GM12878 (cell line): ENCODE data around the gene KCNA2. TPM values are rescaled to one million over a fixed set of nuclear protein-coding genes. Genes with fewer than 3 reads are reported as not detected.

ENCODE experiments used
- ATAC-seq: fragments of 200-7000 bp; cut with Tn5 transposase; 3 replicates; pipeline ENCODE4 v1.9.1; 2020; ENCODE audit warnings: mild to moderate bottlenecking, moderate library complexity
- BruUV-seq: library from RNA; stranded (reverse); fragments of 400-500 nt; replicated peaks from 2 replicates; lab custom pipeline; 2021; lab: Mats Ljungman, UMichigan
- CTCF ChIA-PET: fragments of 300-600 bp; sonication (Branson Sonifier 250); formaldehyde crosslinking; extraction: SDS; loops from one replicate; lab custom pipeline; 2021; ENCODE audit warnings: inconsistent platforms; lab: Yijun Ruan, JAX
- POLR2A ChIA-PET: fragments of 350-600 bp; formaldehyde crosslinking; extraction: SDS; loops from one replicate; lab custom pipeline; 2021; ENCODE audit warnings: inconsistent platforms; lab: Charles Lee
- RAD21 ChIA-PET: fragments of 300-600 bp; sonication (Branson Sonifier 250); formaldehyde crosslinking; loops from one replicate; lab custom pipeline; 2023; ENCODE audit warnings: antibody characterized with exemption; ENCODE audit not compliant: unreplicated experiment; lab: Charles Lee
- SMC1A ChIA-PET: fragments of 300-600 bp; sonication (Branson Sonifier 250); formaldehyde crosslinking; loops from one replicate; lab custom pipeline; 2023; ENCODE audit not compliant: unreplicated experiment, uncharacterized antibody; lab: Charles Lee
- DNase-seq: peaks from one replicate; pipeline ENCODE4 v3.0.0-alpha.2; 2011; ENCODE audit warnings: low read depth, low spot score
- FAIRE-seq: peaks from 3 replicates; lab custom pipeline; 2011; peaks lifted over from hg19 to GRCh38; lab: Jason Lieb, UNC
- H2AFZ ChIP-seq: 2 replicates; pipeline ENCODE4 v1.6.0; 2011; ENCODE audit warnings: low read depth, low read length, control low read depth; ENCODE audit not compliant: control insufficient read depth
- H3K27ac ChIP-seq: 2 replicates; pipeline ENCODE4 v1.5.1; 2011; ENCODE audit warnings: control low read depth; ENCODE audit not compliant: control insufficient read depth, insufficient read depth
- H3K27me3 ChIP-seq, 2 experiments: replicated peaks in 1 of 2; 2 replicates each; pipeline versions ENCODE4 v1.6.0 to v1.6.1; 2011; ENCODE audit warnings: low read length in 1 of 2; ENCODE audit not compliant: control insufficient read depth in 2 of 2, insufficient read depth in 2 of 2
- H3K36me3 ChIP-seq, 2 experiments: 2 replicates each; pipeline ENCODE4 v1.5.1; 2011; ENCODE audit warnings: low read length in 1 of 2; ENCODE audit not compliant: control insufficient read depth in 2 of 2, insufficient read depth in 2 of 2
- H3K4me1 ChIP-seq: 2 replicates; pipeline ENCODE4 v1.6.1; 2011; ENCODE audit warnings: mild to moderate bottlenecking, low read length, moderate library complexity, mixed read lengths; ENCODE audit not compliant: control insufficient read depth, insufficient read depth
- H3K4me2 ChIP-seq: 2 replicates; pipeline ENCODE4 v1.6.0; 2011; ENCODE audit warnings: control low read depth; ENCODE audit not compliant: control insufficient read depth, insufficient read depth
- H3K4me3 ChIP-seq: fragments of 200-600 bp; sonication (generic); 2 replicates; pipeline ENCODE4 v1.5.1; 2016
- H3K79me2 ChIP-seq: 2 replicates; pipeline ENCODE4 v1.6.0; 2011; ENCODE audit warnings: low read length; ENCODE audit not compliant: control insufficient read depth, insufficient read depth
- H3K9ac ChIP-seq: 2 replicates; pipeline ENCODE4 v1.8.0; 2011; ENCODE audit warnings: low read length, control low read depth, mixed read lengths; ENCODE audit not compliant: control insufficient read depth, insufficient read depth
- H3K9me3 ChIP-seq: replicated peaks from 3 replicates; pipeline ENCODE4 v1.5.1; 2011; ENCODE audit warnings: mild to moderate bottlenecking, low read length; ENCODE audit not compliant: control insufficient read depth, insufficient read depth
- H4K20me1 ChIP-seq: 2 replicates; pipeline ENCODE4 v1.6.0; 2011; ENCODE audit not compliant: control insufficient read depth, insufficient read depth
- ATF2 ChIP-seq: IDR thresholded peaks from 2 replicates; pipeline ENCODE4 v1.6.1; 2012; ENCODE audit warnings: low read length, inconsistent platforms
- CBFB ChIP-seq: IDR thresholded peaks from 2 replicates; pipeline ENCODE4 v1.6.1; 2016; ENCODE audit warnings: antibody characterized with exemption, low read depth
- E2F8 ChIP-seq: fragments of 450-650 bp; IDR thresholded peaks from 2 replicates; pipeline ENCODE4 v1.6.1; 2018; ENCODE audit warnings: mild to moderate bottlenecking, low read depth, moderate library complexity; ENCODE audit not compliant: partially characterized antibody
- IRF3 ChIP-seq: fragments of 450-650 bp; IDR thresholded peaks from 2 replicates; pipeline ENCODE4 v1.6.1; 2014; ENCODE audit warnings: mild to moderate bottlenecking
- NFYB ChIP-seq: IDR thresholded peaks from 2 replicates; pipeline ENCODE4 v1.6.1; 2011; ENCODE audit warnings: low read depth, mild to moderate bottlenecking, low read length, improper control_type of control experiment, moderate library complexity; ENCODE audit not compliant: insufficient read depth
- RCOR1 ChIP-seq: conservative IDR thresholded peaks from 2 replicates; pipeline ENCODE4 v1.6.1; 2012; ENCODE audit warnings: low read depth, low read length, improper control_type of control experiment
- SMAD1 ChIP-seq: fragments of 450-650 bp; IDR thresholded peaks from 2 replicates; pipeline ENCODE4 v1.6.1; 2018; ENCODE audit warnings: mild to moderate bottlenecking, low read depth; ENCODE audit not compliant: partially characterized antibody
- SMAD5 ChIP-seq: IDR thresholded peaks from 2 replicates; pipeline ENCODE4 v1.6.1; 2016; ENCODE audit warnings: antibody characterized with exemption, low read depth
- TARDBP ChIP-seq: IDR thresholded peaks from 2 replicates; pipeline ENCODE4 v1.6.1; 2016; ENCODE audit warnings: borderline replicate concordance
- ZBTB11 ChIP-seq: fragments of 450-650 bp; formaldehyde crosslinking; IDR thresholded peaks from 2 replicates; pipeline ENCODE4 v1.5.0; 2022; ENCODE audit warnings: mild to moderate bottlenecking, missing genetic modification characterization
- ZNF592 ChIP-seq: fragments of 450-650 bp; IDR thresholded peaks from 2 replicates; pipeline ENCODE4 v1.6.1; 2017; ENCODE audit warnings: mild to moderate bottlenecking, moderate library complexity
- WGBS: methylation state at CpG from one replicate; pipeline ENCODE4 v1.1.6; 2016; ENCODE audit warnings: low lambda C conversion rate; ENCODE audit not compliant: insufficient replicate concordance, insufficient coverage; ENCODE audit errors: missing lambda C conversion rate; 5-methylcytosine and 5-hydroxymethylcytosine counted together
- in situ Hi-C: fragments of 300-500 bp; cut with MboI; formaldehyde crosslinking; loops from 9 replicates; pipeline ENCODE4 v1.14.3; 2018; ENCODE audit warnings: mixed read lengths
- intact Hi-C: fragments of 100-400 bp; cut with micrococcal nuclease; formaldehyde crosslinking; loops from one replicate; pipeline ENCODE4 v1.14.2; 2022; ENCODE audit not compliant: unreplicated experiment
- polyA plus RNA-seq, 11 experiments: library from polyadenylated mRNA; depleted of rRNA in 4 of 11; unstranded in 6 of 11; stranded (reverse) in 5 of 11; fragments of >200 nt; fragmentation: Nextera tagmentation in 4 of 11; fragmentation: Illumina TruSeq in 1 of 11; extraction: Ambion mirVana in 4 of 11; extraction: Trizol in 1 of 11; gene quantifications; 1 replicate in 1 of 11; 2 replicates in 10 of 11; pipeline versions ENCODE4 v1.2.1 to v1.2.3, GENCODE V29; 2011 to 2016; ENCODE audit warnings: inconsistent platforms in 2 of 11, missing spikeins in 2 of 11, low read depth in 1 of 11
- total RNA-seq, 4 experiments: library from RNA; depleted of rRNA in 3 of 4; stranded (reverse); fragments of >200 nt in 3 of 4; fragmentation: Illumina TruSeq in 1 of 4; extraction: Trizol in 1 of 4; gene quantifications; 2 replicates each; pipeline versions ENCODE4 v1.2.1 to v1.2.3, GENCODE V29; 2013 to 2021

Gene KCNA2
- total and polyA plus RNA-seq, 10 of the 15 experiments (the other 5 are each of a cell fraction or from before 2014, with no cell fraction given): 0.02 to 0.56 (median 0.10) TPM; not detected in 2

GRCh38 chr1:110587906-110588305, 18.3 kb downstream of the KCNA2 start:
- Histone ChIP-seq H3K4me2 (no peak overlapping the region), H3K4me3 (no peak overlapping the region)
- BruUV-seq: no TSS peak
- TF ChIP-seq ZBTB11 (CRISPR knock-in tag) (no peak), ZNF592 (no peak), SMAD1 (no peak), CBFB (no peak), TARDBP (no peak), IRF3 (no peak), NFYB (no peak), SMAD5 (no peak), RCOR1 (no peak), ATF2 (no peak), E2F8 (no peak)

More at GRCh38 chr1:110587906-110588305, 18.3 kb downstream of the KCNA2 start:
- ATAC-seq: no peak
- CTCF ChIA-PET: no interaction called here
- peaks cover 3% of the 10 kb centered on the region in 2 experiments; a peak in 2 of 4 replicates for H3K27me3 ChIP-seq
- in situ Hi-C loops (no loop called here), intact Hi-C loops (no loop called here)
- no peaks in the 10 kb centered on the region for H3K79me2 ChIP-seq
- H2AFZ ChIP-seq: no peak overlapping the region
- RAD21 ChIA-PET: no interaction called here
- POLR2A ChIA-PET: no interaction called here
- H3K9me3 ChIP-seq: no peaks in the 10 kb centered on the region
- no peaks in the 10 kb centered on the region for H4K20me1 ChIP-seq
- no peaks in the 10 kb centered on the region for H3K36me3 ChIP-seq
- H3K27ac ChIP-seq: no peak overlapping the region
- no peaks in the 10 kb centered on the region for H3K4me1 ChIP-seq
- WGBS: 5% methylated on average over 2 of the region's 4 CpGs
- no peak for FAIRE-seq
- SMC1A ChIA-PET: interaction anchor here (1.5 kb wide), 1 partner anchor 10 kb away, joined by 3 read pairs; no protein-coding TSS in a partner anchor
- H3K9ac ChIP-seq: no peak overlapping the region
- DNase-seq: no peak
